RPMI8226 (cell line): ENCODE results near the gene SCN8A.

Source experiments
- DNase-seq: peaks from one replicate; pipeline ENCODE4 v3.0.0-alpha.2; 2015

The SCN8A gene

GRCh38 chr12:51722431-51722830, 131.4 kb downstream of the SCN8A start:
- no peak for DNase-seq

GRCh38 chr12:51726161-51726560, 135.1 kb downstream of the SCN8A start:
- DNase-seq = no peak

GRCh38 chr12:51726931-51727330, 135.9 kb downstream of the SCN8A start:
- DNase-seq = no peak

GRCh38 chr12:51729331-51729730, 138.3 kb downstream of the SCN8A start:
- DNase-seq = no peak

- DNase-seq = no peak
Observed at GRCh38 chr12:51730745-51731144, 139.7 kb downstream of the SCN8A start.

GRCh38 chr12:51740536-51740935, 149.5 kb downstream of the SCN8A start:
- DNase-seq = no peak

GRCh38 chr12:51744235-51744634, 153.2 kb downstream of the SCN8A start:
- DNase-seq = no peak

- DNase-seq = no peak
Observed at GRCh38 chr12:51744957-51745356, 153.9 kb downstream of the SCN8A start.

- no peak for DNase-seq
Observed at GRCh38 chr12:51746416-51746815, 155.4 kb downstream of the SCN8A start.

- no peak for DNase-seq
Observed at GRCh38 chr12:51748235-51748634, 157.2 kb downstream of the SCN8A start.

- no peak for DNase-seq
Observed at GRCh38 chr12:51749206-51749985, 158.4 kb downstream of the SCN8A start.

GRCh38 chr12:51749986-51750317, 158.9 kb downstream of the SCN8A start:
- no peak for DNase-seq

- no peak for DNase-seq
Observed at GRCh38 chr12:51751661-51752060, 160.6 kb downstream of the SCN8A start.

GRCh38 chr12:51752234-51752889, 161.3 kb downstream of the SCN8A start:
- no peak for DNase-seq

- no peak for DNase-seq
Observed at GRCh38 chr12:51753980-51754675, 163.1 kb downstream of the SCN8A start.

GRCh38 chr12:51755251-51755650, 164.2 kb downstream of the SCN8A start:
- no peak for DNase-seq

GRCh38 chr12:51759175-51759574, 168.1 kb downstream of the SCN8A start:
- DNase-seq = no peak

- no peak for DNase-seq
Observed at GRCh38 chr12:51759695-51760094, 168.7 kb downstream of the SCN8A start.

GRCh38 chr12:51760231-51760630, 169.2 kb downstream of the SCN8A start:
- DNase-seq = no peak

- no peak for DNase-seq
Observed at GRCh38 chr12:51763743-51764142, 172.7 kb downstream of the SCN8A start.

GRCh38 chr12:51766067-51766676, 175.1 kb downstream of the SCN8A start:
- no peak for DNase-seq

- DNase-seq = no peak
Observed at GRCh38 chr12:51771008-51771407, 180.0 kb downstream of the SCN8A start.

GRCh38 chr12:51773145-51773869, 182.3 kb downstream of the SCN8A start:
- DNase-seq = no peak
